H1 (cell line): Measurements from ENCODE around the gene IFT80. TPM values are rescaled to one million over a fixed set of nuclear protein-coding genes. Genes with fewer than 3 reads are reported as not detected.
"Not testable (repeated sequence)": the region's sequence is repeated elsewhere in the genome, so short reads cannot be mapped to it uniquely, and the experiment has no call there.

Source experiments
- CTCF ChIA-PET: fragments of 300-600 bp; sonication (Branson Sonifier 250); formaldehyde crosslinking; loops from one replicate; lab custom pipeline; 2021; ENCODE audit not compliant: partially characterized antibody; lab: Charles Lee
- POLR2A ChIA-PET: fragments of 300-600 bp; sonication (Branson Sonifier 250); formaldehyde crosslinking; loops from one replicate; lab custom pipeline; 2021; ENCODE audit warnings: inconsistent platforms; ENCODE audit not compliant: partially characterized antibody; lab: Charles Lee
- DNase-seq, 2 experiments: peaks; one replicate each; pipeline versions ENCODE4 v3.0.0 to v3.0.0-alpha.2; 2010 to 2022; ENCODE audit warnings: low spot score in 2 of 2, low read depth in 1 of 2, mixed read lengths in 1 of 2
- FAIRE-seq: peaks from 2 replicates; lab custom pipeline; 2011; peaks lifted over from hg19 to GRCh38; lab: Jason Lieb, UNC
- H2AFZ ChIP-seq: 2 replicates; pipeline ENCODE4 v1.8.1; 2012; ENCODE audit warnings: low read length, inconsistent platforms
- H2AK5ac ChIP-seq: 2 replicates; pipeline ENCODE4 v1.6.1; 2013; ENCODE audit warnings: low read depth, low read length
- H2BK120ac ChIP-seq: replicated peaks from 2 replicates; pipeline ENCODE3; 2013; ENCODE audit warnings: low read depth, low read length, inconsistent platforms
- H2BK12ac ChIP-seq: 2 replicates; pipeline ENCODE4 v1.6.1; 2013; ENCODE audit warnings: low read depth, low read length
- H2BK15ac ChIP-seq: 2 replicates; pipeline ENCODE4 v1.6.1; 2013; ENCODE audit warnings: low read length
- H2BK20ac ChIP-seq: 2 replicates; pipeline ENCODE4 v1.6.1; 2013; ENCODE audit warnings: low read length
- H2BK5ac ChIP-seq: 2 replicates; pipeline ENCODE4 v1.6.1; 2013; ENCODE audit warnings: low read depth, low read length
- H3K14ac ChIP-seq: 2 replicates; pipeline ENCODE4 v1.6.1; 2013; ENCODE audit warnings: inconsistent platforms; ENCODE audit not compliant: insufficient read length
- H3K18ac ChIP-seq: 2 replicates; pipeline ENCODE4 v1.6.1; 2013; ENCODE audit warnings: low read length; ENCODE audit errors: extremely low read depth
- H3K23ac ChIP-seq: 2 replicates; pipeline ENCODE4 v1.6.1; 2013; ENCODE audit warnings: inconsistent platforms; ENCODE audit not compliant: insufficient read length
- H3K23me2 ChIP-seq: 2 replicates; pipeline ENCODE4 v1.6.1; 2013; ENCODE audit warnings: low read depth, low read length
- H3K27ac ChIP-seq: 2 replicates; pipeline ENCODE4 v1.6.1; 2011; ENCODE audit warnings: low read depth, low read length, inconsistent platforms
- H3K27me3 ChIP-seq, 4 experiments: replicated peaks in 1 of 4; 1 replicate in 1 of 4; 2 replicates in 3 of 4; pipeline versions ENCODE4 v1.6.1 to v1.8.1; 2011 to 2013; ENCODE audit warnings: low read length in 3 of 4, mild to moderate bottlenecking in 3 of 4, inconsistent platforms in 2 of 4, mixed read lengths in 2 of 4, moderate library complexity in 1 of 4; ENCODE audit not compliant: control insufficient read depth in 3 of 4, insufficient read depth in 3 of 4; ENCODE audit errors: extremely low read depth in 1 of 4
- H3K36me3 ChIP-seq, 4 experiments: 2 replicates each; pipeline versions ENCODE4 v1.6.1 to v1.8.1; 2011 to 2013; ENCODE audit warnings: mild to moderate bottlenecking in 4 of 4, low read length in 3 of 4, moderate library complexity in 2 of 4, control low read depth in 1 of 4, inconsistent platforms in 1 of 4; ENCODE audit not compliant: insufficient read depth in 4 of 4, control insufficient read depth in 2 of 4
- H3K4ac ChIP-seq: replicated peaks from 2 replicates; pipeline ENCODE3; 2013; ENCODE audit warnings: low read length, low read depth, mixed read lengths, inconsistent platforms; ENCODE audit not compliant: insufficient read length
- H3K4me1 ChIP-seq, 4 experiments: replicated peaks in 1 of 4; 1 replicate in 1 of 4; 2 replicates in 3 of 4; pipeline versions ENCODE4 v1.6.1 to v1.8.1; 2011 to 2013; ENCODE audit warnings: low read length in 3 of 4, inconsistent platforms in 2 of 4, mixed read lengths in 1 of 4; ENCODE audit not compliant: insufficient read depth in 4 of 4, control insufficient read depth in 3 of 4
- H3K4me2 ChIP-seq, 2 experiments: 2 replicates each; pipeline versions ENCODE4 v1.6.1 to v1.8.1; 2011 to 2013; ENCODE audit warnings: low read depth in 2 of 2, low read length in 2 of 2, control low read depth in 1 of 2, inconsistent platforms in 1 of 2, mild to moderate bottlenecking in 1 of 2; ENCODE audit not compliant: insufficient read depth in 1 of 2
- H3K4me3 ChIP-seq, 4 experiments: fragments of 200-600, 300-600 bp in 1 of 4; sonication (generic), shearing (Covaris generic), sonication (Bioruptor Twin) in 1 of 4; 2 replicates each; pipeline versions ENCODE4 v1.5.1 to v1.8.1; 2011 to 2016; ENCODE audit warnings: low read length in 4 of 4, low read depth in 3 of 4, control low read depth in 2 of 4, inconsistent platforms in 2 of 4, mild to moderate bottlenecking in 2 of 4, mixed read lengths in 1 of 4, moderate library complexity in 1 of 4; ENCODE audit not compliant: insufficient read depth in 2 of 4; ENCODE audit errors: extremely low read depth in 1 of 4
- H3K56ac ChIP-seq: replicated peaks from 2 replicates; pipeline ENCODE3; 2013; ENCODE audit warnings: low read depth, mild to moderate bottlenecking, mixed read lengths, low read length, inconsistent platforms; ENCODE audit not compliant: insufficient read length
- H3K79me1 ChIP-seq: 2 replicates; pipeline ENCODE4 v1.6.1; 2013; ENCODE audit warnings: low read depth, low read length, control low read depth
- H3K79me2 ChIP-seq, 2 experiments: 2 replicates each; pipeline versions ENCODE4 v1.6.1 to v1.8.1; 2012 to 2013; ENCODE audit warnings: low read length in 2 of 2, mild to moderate bottlenecking in 2 of 2, inconsistent platforms in 1 of 2; ENCODE audit not compliant: insufficient read depth in 2 of 2, control insufficient read depth in 1 of 2
- H3K9ac ChIP-seq, 4 experiments: replicated peaks in 1 of 4; 1 replicate in 1 of 4; 2 replicates in 3 of 4; pipeline versions ENCODE4 v1.6.1 to v1.8.1; 2011 to 2013; ENCODE audit warnings: low read depth in 3 of 4, low read length in 3 of 4, control low read depth in 2 of 4, mild to moderate bottlenecking in 2 of 4, moderate library complexity in 2 of 4, inconsistent platforms in 1 of 4; ENCODE audit errors: extremely low read depth in 1 of 4
- H3K9me3 ChIP-seq, 2 experiments: 2 replicates each; pipeline versions ENCODE4 v1.6.1 to v1.8.1; 2012 to 2013; ENCODE audit warnings: mild to moderate bottlenecking in 2 of 2, moderate library complexity in 2 of 2, control low read depth in 1 of 2, inconsistent platforms in 1 of 2, low read depth in 1 of 2, low read length in 1 of 2, mixed read lengths in 1 of 2; ENCODE audit not compliant: insufficient read depth in 2 of 2
- H4K20me1 ChIP-seq, 2 experiments: replicated peaks in 1 of 2; 2 replicates each; pipeline versions ENCODE3 to v1.8.1; 2011 to 2013; ENCODE audit warnings: inconsistent platforms in 2 of 2, low read length in 2 of 2, mild to moderate bottlenecking in 1 of 2; ENCODE audit not compliant: insufficient read depth in 2 of 2, control insufficient read depth in 1 of 2
- H4K5ac ChIP-seq: 2 replicates; pipeline ENCODE4 v1.6.1; 2013; ENCODE audit warnings: low read length, low read depth, mixed read lengths, inconsistent platforms; ENCODE audit not compliant: insufficient read length
- H4K8ac ChIP-seq: 2 replicates; pipeline ENCODE4 v1.8.0; 2013; ENCODE audit warnings: mild to moderate bottlenecking, moderate library complexity, low read length, inconsistent platforms; ENCODE audit not compliant: insufficient read depth; ENCODE audit errors: extremely low read depth
- H4K91ac ChIP-seq: replicated peaks from 2 replicates; pipeline ENCODE3; 2013; ENCODE audit warnings: low read length, mixed read lengths, inconsistent platforms; ENCODE audit not compliant: insufficient read length
- EGR1 ChIP-seq: IDR thresholded peaks from 2 replicates; pipeline ENCODE4 v1.6.1; 2011; ENCODE audit warnings: low read depth, low read length, borderline replicate concordance
- ZNF274 ChIP-seq: IDR thresholded peaks from 2 replicates; pipeline ENCODE4 v1.7.0; 2012; ENCODE audit warnings: low read length, borderline replicate concordance; ENCODE audit errors: extremely low read depth
- WGBS, 2 experiments: shearing (Covaris generic) in 1 of 2; methylation state at CpG; one replicate each; pipeline versions ENCODE4 v1.1.6 to v1.1.7; 2013 to 2015; ENCODE audit warnings: low lambda C conversion rate in 2 of 2, mixed read lengths in 2 of 2, inconsistent platforms in 1 of 2, low coverage in 1 of 2, missing lambda C conversion rate in 1 of 2; ENCODE audit not compliant: insufficient replicate concordance in 2 of 2, insufficient coverage in 1 of 2, insufficient read length in 1 of 2; ENCODE audit errors: extremely low coverage in 1 of 2, missing lambda C conversion rate in 1 of 2; 5-methylcytosine and 5-hydroxymethylcytosine counted together
- polyA plus RNA-seq, 7 experiments: library from polyadenylated mRNA; depleted of rRNA in 3 of 7; stranded (reverse) in 5 of 7; unstranded in 2 of 7; fragments of >200 nt in 5 of 7; fragments of 200-250 nt in 2 of 7; gene quantifications; 1 replicate in 5 of 7; 2 replicates in 1 of 7; 4 replicates in 1 of 7; pipeline versions ENCODE4 v1.2.1 to v1.2.3, GENCODE V29; 2011 to 2013; ENCODE audit warnings: missing spikeins in 2 of 7, mixed read lengths in 2 of 7
- total RNA-seq: library from RNA; stranded (reverse); fragmentation: NEBNext Ultra II Directional; extraction: Animal tissue kit (Norgen Biotek cat#: 25700); gene quantifications from 2 replicates; pipeline ENCODE4 v1.2.1, GENCODE V29; 2021

Gene IFT80
- total and polyA plus RNA-seq, 2 of the 8 experiments (the other 6 are each of a cell fraction or from before 2014, with no cell fraction given), result 7.2 to 25.9 TPM

GRCh38 chr3:160330109-160330508, 68.9 kb downstream of the IFT80 start:
- ChIA-PET POLR2A (no interaction called here), CTCF (interaction anchor here (0.7 to 0.9 kb wide), 2 partner anchors 10 to 501 kb away, joined by 3 read pairs; no protein-coding TSS in a partner anchor)
- H2AK5ac ChIP-seq, result no peak overlapping the region
- no peak overlapping the region for H4K8ac ChIP-seq
- WGBS, 2 experiments, result 81% methylated on average over 1 of the region's 1 CpG; no CpG with 5 or more reads in 1 of the 2 experiments
- DNase-seq, result no peak
- H2BK15ac ChIP-seq, result no peak overlapping the region
- no peak overlapping the region for H2BK5ac ChIP-seq
- no peak overlapping the region for H2BK20ac ChIP-seq
- no peak overlapping the region for H4K91ac ChIP-seq
- H3K79me2 ChIP-seq, result no peaks in the 10 kb centered on the region
- FAIRE-seq, result no peak
- H3K4me2 ChIP-seq, result no peak overlapping the region
- H2BK12ac ChIP-seq, result no peak overlapping the region
- no peaks in the 10 kb centered on the region for H3K4me1 ChIP-seq
- H3K4me3 ChIP-seq, result no peak overlapping the region
- no peak overlapping the region for H3K9ac ChIP-seq
- H3K79me1 ChIP-seq, result no peaks in the 10 kb centered on the region
- H3K23ac ChIP-seq, result no peak overlapping the region
- H3K23me2 ChIP-seq, result no peaks in the 10 kb centered on the region
- no peaks in the 10 kb centered on the region for H4K20me1 ChIP-seq
- H3K14ac ChIP-seq, result no peak overlapping the region
- no peaks in the 10 kb centered on the region for H3K9me3 ChIP-seq
- H2BK120ac ChIP-seq, result no peak overlapping the region
- no peaks in the 10 kb centered on the region for H3K27me3 ChIP-seq
- no peak overlapping the region for H3K4ac ChIP-seq
- no peak overlapping the region for H4K5ac ChIP-seq
- no peak overlapping the region for H2AFZ ChIP-seq
- no peaks in the 10 kb centered on the region for H3K36me3 ChIP-seq
- H3K56ac ChIP-seq, result no peak overlapping the region
- no peak overlapping the region for H3K18ac ChIP-seq
- H3K27ac ChIP-seq, result no peak overlapping the region
- TF ChIP-seq EGR1 (no peak), ZNF274 (no peak)

- H4K91ac ChIP-seq, H3K27ac ChIP-seq, H2BK12ac ChIP-seq, H3K23me2 ChIP-seq, H3K79me1 ChIP-seq, H3K36me3 ChIP-seq, H2AK5ac ChIP-seq, FAIRE-seq, POLR2A ChIA-PET, H4K5ac ChIP-seq, H3K14ac ChIP-seq, H2BK20ac ChIP-seq, H4K8ac ChIP-seq, H2BK120ac ChIP-seq, DNase-seq, H3K9me3 ChIP-seq, H3K4ac ChIP-seq, H2AFZ ChIP-seq, H3K4me3 ChIP-seq, H3K9ac ChIP-seq, H3K18ac ChIP-seq, H2BK5ac ChIP-seq, H3K23ac ChIP-seq, H3K4me1 ChIP-seq, H3K79me2 ChIP-seq, H3K56ac ChIP-seq, CTCF ChIA-PET, H3K4me2 ChIP-seq, H3K27me3 ChIP-seq, H4K20me1 ChIP-seq, H2BK15ac ChIP-seq: not testable (repeated sequence)
- 95% methylated on average over 2 of the region's 2 CpGs; no CpG with 5 or more reads in 1 of the 2 experiments for WGBS, 2 experiments
These were observed 72.7 kb downstream of the IFT80 start for GRCh38 chr3:160326286-160326685.
